ENCODE measurements around the gene FYN.

GRCh38 chr6:111738156-111738555 is 135.1 kb downstream of the FYN start:
- no peak for TF ChIP-seq POLR2A (IDR thresholded peaks at IDR 0.05; ENCODE audit: extremely low read depth, insufficient read length)
- TF ChIP-seq, protein P1, sequence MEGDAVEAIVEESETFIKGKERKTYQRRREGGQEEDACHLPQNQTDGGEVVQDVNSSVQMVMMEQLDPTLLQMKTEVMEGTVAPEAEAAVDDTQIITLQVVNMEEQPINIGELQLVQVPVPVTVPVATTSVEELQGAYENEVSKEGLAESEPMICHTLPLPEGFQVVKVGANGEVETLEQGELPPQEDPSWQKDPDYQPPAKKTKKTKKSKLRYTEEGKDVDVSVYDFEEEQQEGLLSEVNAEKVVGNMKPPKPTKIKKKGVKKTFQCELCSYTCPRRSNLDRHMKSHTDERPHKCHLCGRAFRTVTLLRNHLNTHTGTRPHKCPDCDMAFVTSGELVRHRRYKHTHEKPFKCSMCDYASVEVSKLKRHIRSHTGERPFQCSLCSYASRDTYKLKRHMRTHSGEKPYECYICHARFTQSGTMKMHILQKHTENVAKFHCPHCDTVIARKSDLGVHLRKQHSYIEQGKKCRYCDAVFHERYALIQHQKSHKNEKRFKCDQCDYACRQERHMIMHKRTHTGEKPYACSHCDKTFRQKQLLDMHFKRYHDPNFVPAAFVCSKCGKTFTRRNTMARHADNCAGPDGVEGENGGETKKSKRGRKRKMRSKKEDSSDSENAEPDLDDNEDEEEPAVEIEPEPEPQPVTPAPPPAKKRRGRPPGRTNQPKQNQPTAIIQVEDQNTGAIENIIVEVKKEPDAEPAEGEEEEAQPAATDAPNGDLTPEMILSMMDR (IDR thresholded peaks at IDR 0.05; ENCODE audit: low read depth, low read length), result no peak
- TF ChIP-seq, protein P2, sequence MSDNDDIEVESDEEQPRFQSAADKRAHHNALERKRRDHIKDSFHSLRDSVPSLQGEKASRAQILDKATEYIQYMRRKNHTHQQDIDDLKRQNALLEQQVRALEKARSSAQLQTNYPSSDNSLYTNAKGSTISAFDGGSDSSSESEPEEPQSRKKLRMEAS (IDR thresholded peaks at IDR 0.05; ENCODE audit: low read depth, low read length), result no peak
- TF ChIP-seq MYC (IDR thresholded peaks at IDR 0.05; ENCODE audit: low read depth, low read length), result no peak
